Measurements from ENCODE around the gene YIPF2. TPM values are rescaled to one million over a fixed set of nuclear protein-coding genes. Genes with fewer than 3 reads are reported as not detected.

The YIPF2 gene
- total RNA-seq, 1 donor from 2014 or later, result 109 TPM

- DNase-seq (ENCODE audit: low read depth, low spot score), result no peak
These were observed 51.8 kb downstream of the YIPF2 start for GRCh38 chr19:10876459-10877240.

- DNase-seq (ENCODE audit: low read depth, low spot score), result no peak
These were observed 54.4 kb downstream of the YIPF2 start for GRCh38 chr19:10874024-10874423.

GRCh38 chr19:10872546-10873107, 55.8 kb downstream of the YIPF2 start:
- DNase-seq (ENCODE audit: low read depth, low spot score), result no peak

Other genes with a start within 250 kb of the YIPF2 start
- gene QTRT1, start 227.2 kb downstream of the YIPF2 start, total RNA-seq, result 34.6 and 42.4 TPM in 2 replicates
- 116 and 131 TPM in 2 replicates for gene DNM2, start 210.6 kb downstream of the YIPF2 start, total RNA-seq
- 32.6 and 39.4 TPM in 2 replicates for gene TMED1, start 92.4 kb downstream of the YIPF2 start, total RNA-seq
- gene C19orf38, start 80.2 kb downstream of the YIPF2 start, total RNA-seq, result not detected in 2 replicates
- gene CARM1, start 57.1 kb downstream of the YIPF2 start, total RNA-seq, result 25.7 and 32.2 TPM in 2 replicates
- 28.7 and 38.0 TPM in 2 replicates for gene TIMM29, start 172 bp upstream of the YIPF2 start, total RNA-seq
- gene SMARCA4, start 32.4 kb upstream of the YIPF2 start, total RNA-seq, result 92.4 and 92.8 TPM in 2 replicates
- 98.5 and 115 TPM in 2 replicates for gene LDLR, start 160.8 kb upstream of the YIPF2 start, total RNA-seq
- gene SPC24, start 227.1 kb upstream of the YIPF2 start, total RNA-seq, result 108 and 116 TPM in 2 replicates

All from pulmonary artery endothelial cell (primary cell).